Measurements from ENCODE around the gene BET1.

DNA sequence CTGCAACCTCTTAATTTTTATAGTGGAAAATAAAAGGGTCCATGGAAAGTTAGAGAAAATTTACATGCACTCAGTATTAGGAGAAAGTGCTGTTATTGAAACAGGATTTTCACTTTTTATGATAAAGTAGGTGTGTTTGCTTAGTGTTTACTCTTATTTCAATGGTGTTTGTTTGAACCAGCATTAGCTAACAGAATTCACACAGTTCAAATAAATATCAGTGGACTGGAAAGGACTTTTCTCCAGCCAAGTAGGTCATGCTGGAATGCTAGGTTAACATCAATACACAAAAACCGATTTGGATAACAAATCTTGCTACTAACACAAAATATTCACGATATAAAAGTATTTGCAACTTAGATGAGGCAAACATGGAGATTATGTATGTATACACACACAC, 49.4 kb upstream of the BET1 start:
- TF ChIP-seq POLR2A (IDR thresholded peaks at IDR 0.05) = no peak
- TF ChIP-seq, protein P1, sequence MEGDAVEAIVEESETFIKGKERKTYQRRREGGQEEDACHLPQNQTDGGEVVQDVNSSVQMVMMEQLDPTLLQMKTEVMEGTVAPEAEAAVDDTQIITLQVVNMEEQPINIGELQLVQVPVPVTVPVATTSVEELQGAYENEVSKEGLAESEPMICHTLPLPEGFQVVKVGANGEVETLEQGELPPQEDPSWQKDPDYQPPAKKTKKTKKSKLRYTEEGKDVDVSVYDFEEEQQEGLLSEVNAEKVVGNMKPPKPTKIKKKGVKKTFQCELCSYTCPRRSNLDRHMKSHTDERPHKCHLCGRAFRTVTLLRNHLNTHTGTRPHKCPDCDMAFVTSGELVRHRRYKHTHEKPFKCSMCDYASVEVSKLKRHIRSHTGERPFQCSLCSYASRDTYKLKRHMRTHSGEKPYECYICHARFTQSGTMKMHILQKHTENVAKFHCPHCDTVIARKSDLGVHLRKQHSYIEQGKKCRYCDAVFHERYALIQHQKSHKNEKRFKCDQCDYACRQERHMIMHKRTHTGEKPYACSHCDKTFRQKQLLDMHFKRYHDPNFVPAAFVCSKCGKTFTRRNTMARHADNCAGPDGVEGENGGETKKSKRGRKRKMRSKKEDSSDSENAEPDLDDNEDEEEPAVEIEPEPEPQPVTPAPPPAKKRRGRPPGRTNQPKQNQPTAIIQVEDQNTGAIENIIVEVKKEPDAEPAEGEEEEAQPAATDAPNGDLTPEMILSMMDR (IDR thresholded peaks at IDR 0.05) = no peak
- TF ChIP-seq EP300 (IDR thresholded peaks at IDR 0.05) = no peak

All from tibial nerve (tissue), 4 donors.